Astrocyte (in vitro differentiated cells and primary cell): Measurements from ENCODE around the gene SH3RF2.

Source experiments
- CTCF ChIP-seq: IDR thresholded peaks from 2 replicates; pipeline ENCODE4 v1.5.1; 2011; ENCODE audit warnings: low read depth, mild to moderate bottlenecking, inconsistent platforms, low read length, moderate library complexity; ENCODE audit not compliant: insufficient read depth
- EZH2 ChIP-seq: IDR thresholded peaks from 2 replicates; pipeline ENCODE4 v1.6.1; 2012; ENCODE audit warnings: mild to moderate bottlenecking, low read length, inconsistent platforms; ENCODE audit not compliant: insufficient read depth

GRCh38 chr5:145990170-145990569 is 53.8 kb downstream of the SH3RF2 start:
- TF ChIP-seq CTCF (no peak), EZH2 (no peak)
